NAMALWA (cell line): Measurements from ENCODE around the gene EFHD2.
"Not testable (repeated sequence)": the region's sequence is repeated elsewhere in the genome, so short reads cannot be mapped to it uniquely, and the experiment has no call there.

Experiments
- DNase-seq: peaks from one replicate; pipeline ENCODE4 v3.0.0-alpha.2; 2015; ENCODE audit warnings: low spot score

The EFHD2 gene

GRCh38 chr1:15430787-15431570 lies 21.3 kb downstream of the EFHD2 start:
- DNase-seq = peak; percentile 78

GRCh38 chr1:15431571-15431948 lies 21.9 kb downstream of the EFHD2 start:
- no peak for DNase-seq

GRCh38 chr1:15432324-15432723 lies 22.6 kb downstream of the EFHD2 start:
- no peak for DNase-seq

GRCh38 chr1:15433471-15433870 lies 23.8 kb downstream of the EFHD2 start:
- no peak for DNase-seq

- not testable (repeated sequence) for DNase-seq
Observed at GRCh38 chr1:15434739-15435138, 25.1 kb downstream of the EFHD2 start.

- DNase-seq = no peak
Observed at GRCh38 chr1:15435239-15436077, 25.8 kb downstream of the EFHD2 start.

GRCh38 chr1:15436881-15437442 lies 27.3 kb downstream of the EFHD2 start:
- no peak for DNase-seq

- no peak for DNase-seq
Observed at GRCh38 chr1:15439325-15439724, 29.6 kb downstream of the EFHD2 start.

GRCh38 chr1:15440357-15440756 lies 30.7 kb downstream of the EFHD2 start:
- no peak for DNase-seq

GRCh38 chr1:15441247-15441646 lies 31.6 kb downstream of the EFHD2 start:
- no peak for DNase-seq

GRCh38 chr1:15442119-15442518 lies 32.4 kb downstream of the EFHD2 start:
- DNase-seq = no peak

GRCh38 chr1:15442759-15443158 lies 33.1 kb downstream of the EFHD2 start:
- DNase-seq = no peak

GRCh38 chr1:15443281-15443680 lies 33.6 kb downstream of the EFHD2 start:
- no peak for DNase-seq

- no peak for DNase-seq
Observed at GRCh38 chr1:15444468-15445389, 35.0 kb downstream of the EFHD2 start.

- no peak for DNase-seq
Observed at GRCh38 chr1:15445390-15446122, 35.9 kb downstream of the EFHD2 start.

- no peak for DNase-seq
Observed at GRCh38 chr1:15446212-15446611, 36.5 kb downstream of the EFHD2 start.

GRCh38 chr1:15448877-15449462 lies 39.3 kb downstream of the EFHD2 start:
- no peak for DNase-seq

GRCh38 chr1:15449567-15449966 lies 39.9 kb downstream of the EFHD2 start:
- DNase-seq = no peak

- no peak for DNase-seq
Observed at GRCh38 chr1:15451014-15451722, 41.5 kb downstream of the EFHD2 start.

- DNase-seq = no peak
Observed at GRCh38 chr1:15452216-15452615, 42.5 kb downstream of the EFHD2 start.
